Upper lobe of left lung (tissue), 6 donors: ENCODE results near the gene MROH8. TPM values are rescaled to one million over a fixed set of nuclear protein-coding genes. Genes with fewer than 3 reads are reported as not detected.

Experiments used
- ATAC-seq, 2 donors: fragments of 200-7000 bp; cut with Tn5 transposase; one replicate each; pipeline ENCODE4 v1.9.1; 2022; ENCODE audit warnings: mild to moderate bottlenecking in 2 of 2, moderate library complexity in 2 of 2; ENCODE audit not compliant: low FRiP score in 2 of 2
- DNase-seq, 2 donors: peaks; one replicate each; pipeline ENCODE4 v3.0.0-alpha.2; 2019 to 2020
- H3K27ac ChIP-seq, 4 donors: fragments of 200-600 bp; sonication (generic); one replicate each; pipeline ENCODE4 v1.5.1; 2016 to 2019
- H3K27me3 ChIP-seq, 4 donors: fragments of 200-600 bp; sonication (generic); one replicate each; pipeline ENCODE4 v1.5.1; 2017 to 2019
- H3K36me3 ChIP-seq, 4 donors: fragments of 200-600 bp; sonication (generic); one replicate each; pipeline ENCODE4 v1.5.1; 2016 to 2019
- H3K4me1 ChIP-seq, 4 donors: fragments of 200-600 bp; sonication (generic); one replicate each; pipeline ENCODE4 v1.5.1; 2018 to 2019
- H3K4me3 ChIP-seq, 4 donors: fragments of 200-600 bp; sonication (generic); one replicate each; pipeline ENCODE4 v1.5.1; 2017 to 2019; ENCODE audit warnings: mild to moderate bottlenecking in 2 of 4, moderate library complexity in 1 of 4
- H3K9me3 ChIP-seq, 4 donors: fragments of 200-600 bp; sonication (generic); one replicate each; pipeline ENCODE4 v1.5.1; 2018 to 2019
- CTCF ChIP-seq, 6 experiments: fragments of 450-650 bp in 4 of 6; fragments of 200-600 bp in 2 of 6; sonication (generic) in 2 of 6; IDR thresholded peaks; one replicate each; pipeline ENCODE4 v1.5.1; 2016 to 2019; ENCODE audit warnings: antibody characterized with exemption in 6 of 6
- EP300 ChIP-seq, 4 donors: sonication (generic); formaldehyde crosslinking; IDR thresholded peaks; one replicate each; pipeline ENCODE4 v1.5.1; 2017; ENCODE audit warnings: antibody characterized with exemption in 4 of 4, control low read depth in 2 of 4
- POLR2A ChIP-seq, 4 donors: fragments of 450-650 bp; IDR thresholded peaks; one replicate each; pipeline ENCODE4 v1.5.1; 2016 to 2017; ENCODE audit warnings: antibody characterized with exemption in 4 of 4, mild to moderate bottlenecking in 2 of 4
- POLR2AphosphoS5 ChIP-seq, 2 donors: sonication (generic); formaldehyde crosslinking; IDR thresholded peaks; one replicate each; pipeline ENCODE4 v1.5.1; 2017; ENCODE audit warnings: antibody characterized with exemption in 2 of 2
- WGBS, 2 donors: methylation state at CpG; one replicate each; pipeline ENCODE4 v1.1.5; 2017 to 2018; 5-methylcytosine and 5-hydroxymethylcytosine counted together
- total RNA-seq, 6 donors: library from RNA; depleted of rRNA in 4 of 6; stranded (reverse); fragments of >200 nt in 4 of 6; gene quantifications; one replicate each; pipeline versions ENCODE4 v1.1.0 to v1.2.1, GENCODE V29; 2016 to 2021
- donor health status: DM: no; HTN: no; CAD: no; lungs with moderate emphysema.
- donor health status: DM: no; HTN: yes; CAD: no; lungs with severe emphysema.

MROH8 gene
- total RNA-seq, 6 donors from 2014 or later, result 1.1 to 5.9 (median 2.2) TPM

GRCh38 chr20:37147250-37147649 is 32.1 kb downstream of the MROH8 start:
- H3K9me3 ChIP-seq, result no peaks in the 10 kb centered on the region
- no peak for DNase-seq
- no peaks in the 10 kb centered on the region for H3K36me3 ChIP-seq
- WGBS, 2 donors, result 94 to 95% methylated on average over 6 of the region's 6 CpGs
- H3K27ac ChIP-seq, result no peak overlapping the region
- no peaks in the 10 kb centered on the region for H3K27me3 ChIP-seq
- H3K4me3 ChIP-seq, result no peak overlapping the region
- no peaks in the 10 kb centered on the region for H3K4me1 ChIP-seq
- ATAC-seq, result no peak
- TF ChIP-seq EP300 (IDR thresholded peaks at IDR 0.05) (no peak), POLR2AphosphoS5 (IDR thresholded peaks at IDR 0.05) (no peak), POLR2A (IDR thresholded peaks at IDR 0.05) (no peak), CTCF (IDR thresholded peaks at IDR 0.05) (no peak)

DNA sequence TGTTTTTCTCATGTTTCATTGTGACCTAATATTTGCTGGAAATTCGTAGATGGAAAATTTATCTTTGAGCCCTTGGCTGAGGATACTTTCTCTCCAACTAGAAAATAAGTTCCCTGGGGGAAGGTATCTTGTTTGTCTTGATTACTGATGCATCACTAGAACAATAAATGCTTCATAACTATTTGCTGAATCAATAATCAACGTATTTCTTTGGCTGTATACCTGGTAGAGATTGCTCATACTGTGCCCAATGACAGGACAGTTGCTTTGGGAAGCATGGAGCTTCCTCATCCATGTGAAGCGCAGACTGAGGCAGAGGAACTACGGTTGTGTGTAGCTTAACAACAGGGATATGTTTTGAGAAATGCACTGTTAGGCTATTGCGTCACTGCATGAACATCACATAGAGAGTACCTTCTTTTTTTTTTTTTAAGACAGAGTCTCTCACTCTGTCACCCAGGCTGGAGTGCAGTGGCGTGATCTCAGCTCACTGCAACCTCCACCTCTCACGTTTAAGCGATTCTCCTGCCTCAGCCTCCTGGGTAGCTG is 34.4 kb downstream of the MROH8 start:
- H3K9me3 ChIP-seq, result no peaks in the 10 kb centered on the region
- DNase-seq, result no peak
- ATAC-seq, result no peak
- 85 to 94% methylated on average over 8 of the region's 8 CpGs for whole genome bisulfite sequencing, 2 donors
- no peaks in the 10 kb centered on the region for H3K27me3 ChIP-seq
- no peaks in the 10 kb centered on the region for H3K36me3 ChIP-seq
- H3K27ac ChIP-seq, result no peak overlapping the region
- no peak for TF ChIP-seq EP300 (IDR thresholded peaks at IDR 0.05)
- no peaks in the 10 kb centered on the region for H3K4me1 ChIP-seq
- H3K4me3 ChIP-seq, result no peak overlapping the region

GRCh38 chr20:37142708-37143107 is 36.6 kb downstream of the MROH8 start:
- WGBS, 2 donors, result 87 to 89% methylated on average over 3 of the region's 3 CpGs
- Histone ChIP-seq H3K36me3 (no peaks in the 10 kb centered on the region), H3K9me3 (no peaks in the 10 kb centered on the region), H3K27ac (no peak overlapping the region), H3K4me1 (no peaks in the 10 kb centered on the region), H3K4me3 (no peak overlapping the region), H3K27me3 (no peaks in the 10 kb centered on the region)
- TF ChIP-seq EP300 (IDR thresholded peaks at IDR 0.05) (no peak), CTCF (IDR thresholded peaks at IDR 0.05) (no peak), POLR2A (IDR thresholded peaks at IDR 0.05) (no peak), POLR2AphosphoS5 (IDR thresholded peaks at IDR 0.05) (no peak)
- ATAC-seq, result no peak
- no peak for DNase-seq

DNA sequence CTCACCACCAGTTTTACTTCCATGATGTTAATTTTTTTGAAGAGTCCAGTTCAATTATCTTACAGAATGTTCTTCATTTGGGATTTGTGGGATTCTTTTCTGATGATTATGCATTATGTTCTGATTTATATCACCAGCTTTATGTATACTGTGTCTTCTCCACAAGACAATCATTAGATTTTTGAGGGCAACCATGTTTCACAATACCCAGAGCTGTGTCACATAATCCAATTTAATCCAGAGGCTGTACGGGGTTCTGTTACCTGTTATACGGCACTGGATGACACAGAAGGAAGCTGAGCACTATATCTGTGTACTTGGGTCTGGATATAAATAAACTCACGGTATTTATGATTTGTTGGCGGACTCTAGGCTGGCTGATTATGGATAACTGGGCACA is 41.8 kb downstream of the MROH8 start:
- no peaks in the 10 kb centered on the region for H3K4me1 ChIP-seq
- WGBS, 2 donors, result 92 to 94% methylated on average over 4 of the region's 4 CpGs
- no peak for TF ChIP-seq POLR2AphosphoS5 (IDR thresholded peaks at IDR 0.05)
- no peak for TF ChIP-seq CTCF (IDR thresholded peaks at IDR 0.05)
- no peak for TF ChIP-seq EP300 (IDR thresholded peaks at IDR 0.05)
- TF ChIP-seq POLR2A (IDR thresholded peaks at IDR 0.05), result no peak
- no peaks in the 10 kb centered on the region for H3K27me3 ChIP-seq
- H3K4me3 ChIP-seq, result no peak overlapping the region
- H3K9me3 ChIP-seq, result no peaks in the 10 kb centered on the region
- H3K27ac ChIP-seq, result no peak overlapping the region
- DNase-seq (no peak), ATAC-seq (no peak)
- no peaks in the 10 kb centered on the region for H3K36me3 ChIP-seq

GRCh38 chr20:37133952-37134351 is 45.4 kb downstream of the MROH8 start:
- Histone ChIP-seq H3K4me3 (no peak overlapping the region), H3K27ac (no peak overlapping the region), H3K4me1 (no peaks in the 10 kb centered on the region), H3K36me3 (no peaks in the 10 kb centered on the region), H3K27me3 (no peaks in the 10 kb centered on the region), H3K9me3 (no peaks in the 10 kb centered on the region)
- DNase-seq (no peak), ATAC-seq (no peak)
- TF ChIP-seq EP300 (IDR thresholded peaks at IDR 0.05) (no peak), CTCF (IDR thresholded peaks at IDR 0.05) (no peak), POLR2AphosphoS5 (IDR thresholded peaks at IDR 0.05) (no peak), POLR2A (IDR thresholded peaks at IDR 0.05) (no peak)
- WGBS, 2 donors, result 91 to 94% methylated on average over 2 of the region's 2 CpGs
